Measurements from ENCODE around the gene PPP2R3B. TPM values are rescaled to one million over a fixed set of nuclear protein-coding genes. Genes with fewer than 3 reads are reported as not detected.

PPP2R3B gene
- total RNA-seq, 4 donors from 2014 or later = 7.8 to 27.9 (median 11.6) TPM

DNA sequence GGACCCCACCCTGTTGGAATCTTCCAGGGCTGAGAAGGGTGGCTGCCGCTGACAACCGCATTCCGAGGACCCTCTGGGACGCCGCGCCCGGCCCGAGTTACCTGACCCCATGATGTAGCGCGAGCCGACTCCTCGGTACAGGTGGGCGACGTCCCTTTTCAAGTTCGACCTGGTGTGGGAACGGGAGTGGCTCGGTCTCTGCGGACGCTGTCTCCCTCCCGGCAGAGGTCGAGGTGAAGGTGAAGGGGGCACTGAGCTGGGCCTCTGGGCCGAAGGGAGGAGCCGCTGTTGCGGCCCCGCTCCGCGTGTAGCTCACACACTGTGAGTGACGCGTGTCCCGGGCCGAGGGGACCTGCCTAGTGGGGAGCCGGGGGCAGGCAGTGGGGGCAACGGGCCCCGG is 72.7 kb downstream of the PPP2R3B start:
- peaks cover 0 to 38% (median 11%) of the 10 kb centered on the region in 4 donors for H3K36me3 ChIP-seq
- no peak for TF ChIP-seq CTCF (IDR thresholded peaks at IDR 0.05)
- TF ChIP-seq POLR2A (IDR thresholded peaks at IDR 0.05) = no peak
- no peak for TF ChIP-seq POLR2AphosphoS5 (IDR thresholded peaks at IDR 0.05)
- TF ChIP-seq EP300 (IDR thresholded peaks at IDR 0.05; ENCODE audit: low read depth) = no peak

GRCh38 chrX:313546-313945 is 73.2 kb downstream of the PPP2R3B start:
- 89 to 95% methylated on average over 4 to 8 of the region's 8 CpGs for WGBS, 2 donors (ENCODE audit: low coverage in 1 of 2)
- intact Hi-C loops (cut with DNase I; ENCODE audit: low total_unique reads) = no loop called here
- Histone ChIP-seq H3K4me3 (no peak overlapping the region), H3K27ac (no peak overlapping the region), H3K36me3 (peaks cover 0 to 41% (median 11%) of the 10 kb centered on the region in 4 donors), H3K9me3 (no peaks in the 10 kb centered on the region), H3K4me1 (peaks cover 0 to 4% (median 1%) of the 10 kb centered on the region in 4 donors), H3K27me3 (no peaks in the 10 kb centered on the region)
- in situ Hi-C loops (cut with MboI; ENCODE audit: low pct_ligation_motif_present in 1 of 4, low pct_unique_long_range_greater_than_20kb in 1 of 4, low sequenced_read_pairs in 3 of 4) = no loop called here
- TF ChIP-seq EP300 (IDR thresholded peaks at IDR 0.05; ENCODE audit: low read depth) = no peak
- no peak for TF ChIP-seq POLR2A (IDR thresholded peaks at IDR 0.05)
- no peak for TF ChIP-seq POLR2AphosphoS5 (IDR thresholded peaks at IDR 0.05)
- TF ChIP-seq CTCF (IDR thresholded peaks at IDR 0.05) = no peak
- no peak for DNase-seq

More for the DNA sequence above, 72.7 kb downstream of the PPP2R3B start:
- no peak overlapping the region for H3K4me3 ChIP-seq
- peaks cover 0 to 4% (median 1%) of the 10 kb centered on the region in 4 donors for H3K4me1 ChIP-seq
- no peaks in the 10 kb centered on the region for H3K27me3 ChIP-seq
- in situ Hi-C loops (cut with MboI; ENCODE audit: low pct_ligation_motif_present in 1 of 4, low pct_unique_long_range_greater_than_20kb in 1 of 4, low sequenced_read_pairs in 3 of 4) = no loop called here
- intact Hi-C loops (cut with DNase I; ENCODE audit: low total_unique reads) = no loop called here
- H3K9me3 ChIP-seq = no peaks in the 10 kb centered on the region
- no peak overlapping the region for H3K27ac ChIP-seq
- WGBS, 2 donors (ENCODE audit: low coverage in 1 of 2) = 97% methylated on average over 34 of the region's 34 CpGs; no CpG with 5 or more reads in 1 of the 2 donors
- DNase-seq = no peak

DNA sequence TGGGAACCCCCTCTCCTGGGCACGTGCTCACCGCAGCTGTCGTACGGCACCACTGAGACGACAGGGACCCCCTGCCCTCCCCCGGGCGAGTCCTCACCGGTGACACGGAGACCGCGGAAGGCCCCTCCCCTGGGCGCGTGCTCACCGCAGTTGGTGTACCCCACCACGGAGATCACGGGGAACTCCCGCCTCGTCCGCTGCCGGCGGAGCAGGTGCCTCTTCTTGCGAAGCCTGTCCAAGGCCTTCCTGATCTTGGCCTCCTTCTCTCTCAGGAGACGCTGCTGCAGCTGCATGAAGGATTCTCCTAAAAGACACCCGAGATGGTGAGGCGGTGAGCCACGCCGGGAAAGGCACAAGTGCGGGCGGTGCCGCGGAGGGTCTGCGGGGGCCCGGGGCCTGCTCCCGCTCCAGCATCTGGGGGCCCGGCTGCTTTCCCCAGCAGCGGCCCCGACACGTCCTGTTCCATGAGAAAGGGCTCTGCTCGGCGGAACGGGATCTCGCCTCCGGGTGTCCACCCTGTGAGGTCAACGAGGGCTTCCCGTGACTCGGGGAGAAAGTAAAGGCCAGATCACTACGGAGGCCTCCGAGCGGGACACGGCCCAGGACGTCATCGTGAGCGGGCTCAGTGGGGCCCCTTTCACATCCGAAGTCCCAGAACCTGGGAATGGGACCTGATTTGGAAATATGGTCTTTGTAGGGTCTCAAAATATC is 73.9 kb downstream of the PPP2R3B start:
- in situ Hi-C loops (cut with MboI; ENCODE audit: low pct_ligation_motif_present in 1 of 4, low pct_unique_long_range_greater_than_20kb in 1 of 4, low sequenced_read_pairs in 3 of 4) (no loop called here), intact Hi-C loops (cut with DNase I; ENCODE audit: low total_unique reads) (no loop called here)
- WGBS, 2 donors (ENCODE audit: low coverage in 1 of 2) = 86 to 88% methylated on average over 16 to 50 of the region's 54 CpGs
- peaks cover 0 to 41% (median 11%) of the 10 kb centered on the region in 4 donors for H3K36me3 ChIP-seq
- H3K4me3 ChIP-seq = no peak overlapping the region
- no peak overlapping the region for H3K27ac ChIP-seq
- TF ChIP-seq EP300 (IDR thresholded peaks at IDR 0.05; ENCODE audit: low read depth) (no peak), CTCF (IDR thresholded peaks at IDR 0.05) (no peak), POLR2A (IDR thresholded peaks at IDR 0.05) (no peak), POLR2AphosphoS5 (IDR thresholded peaks at IDR 0.05) (no peak)
- no peaks in the 10 kb centered on the region for H3K9me3 ChIP-seq
- no peaks in the 10 kb centered on the region for H3K27me3 ChIP-seq
- no peak for DNase-seq
- H3K4me1 ChIP-seq = peaks cover 0 to 2% (median 1%) of the 10 kb centered on the region in 4 donors

DNA sequence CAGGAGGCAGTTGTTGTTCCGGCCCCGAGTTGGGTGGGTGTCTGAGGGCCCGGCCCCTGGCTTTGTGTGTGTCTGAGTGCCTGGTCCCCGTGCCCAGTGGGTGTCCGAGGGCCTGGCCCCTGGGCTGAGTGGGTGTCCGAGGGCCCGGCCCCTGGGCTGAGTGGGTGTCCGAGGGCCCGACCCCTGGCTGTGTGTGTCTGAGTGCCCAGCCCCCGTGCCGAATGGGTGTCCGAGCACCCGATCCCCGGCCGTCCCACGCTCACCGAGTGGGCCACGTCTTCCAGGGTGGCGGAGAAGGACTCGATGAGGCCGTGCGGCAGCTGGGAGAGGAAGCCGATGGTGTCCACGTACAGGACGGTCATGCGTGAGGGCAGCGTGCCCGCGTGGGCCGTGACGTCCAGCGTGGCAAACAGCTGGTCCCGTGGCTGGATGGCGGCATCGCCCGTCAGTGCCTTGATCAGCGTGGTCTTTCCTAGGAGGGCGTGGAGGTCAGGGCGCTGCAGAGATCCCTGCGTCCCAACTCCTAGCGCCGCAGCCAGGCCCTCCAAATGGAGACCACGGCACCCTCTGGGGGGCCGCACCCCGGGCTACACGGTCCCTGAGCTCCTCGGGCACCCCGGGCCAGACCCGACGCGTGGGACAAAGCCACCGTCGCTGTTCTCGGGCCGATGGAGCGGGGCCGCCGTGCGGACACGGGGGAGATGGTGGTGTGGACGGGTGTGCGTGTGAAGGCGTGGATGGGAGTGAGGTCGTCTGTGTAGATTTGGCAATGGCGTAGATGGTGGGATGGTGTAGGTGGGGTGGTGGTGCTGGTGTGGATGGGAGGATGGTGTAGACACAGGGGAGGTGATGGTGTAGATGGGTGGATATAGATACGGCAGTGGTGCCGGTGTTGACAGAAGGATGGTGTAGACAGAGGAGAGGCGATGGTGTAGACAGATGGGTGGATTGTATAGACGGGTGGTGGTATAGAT is 75.3 kb downstream of the PPP2R3B start:
- no peaks in the 10 kb centered on the region for H3K4me1 ChIP-seq
- no peaks in the 10 kb centered on the region for H3K9me3 ChIP-seq
- intact Hi-C loops (cut with DNase I; ENCODE audit: low total_unique reads) = no loop called here
- no peak overlapping the region for H3K27ac ChIP-seq
- no peak for DNase-seq
- no peak for TF ChIP-seq EP300 (IDR thresholded peaks at IDR 0.05; ENCODE audit: low read depth)
- TF ChIP-seq POLR2AphosphoS5 (IDR thresholded peaks at IDR 0.05) = no peak
- peaks cover 0 to 41% (median 16%) of the 10 kb centered on the region in 4 donors for H3K36me3 ChIP-seq
- in situ Hi-C loops (cut with MboI; ENCODE audit: low pct_ligation_motif_present in 1 of 4, low pct_unique_long_range_greater_than_20kb in 1 of 4, low sequenced_read_pairs in 3 of 4) = no loop called here
- no peak overlapping the region for H3K4me3 ChIP-seq
- 95 to 96% methylated on average over 9 to 65 of the region's 69 CpGs for WGBS, 2 donors (ENCODE audit: low coverage in 1 of 2)
- H3K27me3 ChIP-seq = no peaks in the 10 kb centered on the region
